ENCODE results near the gene PLPP2.

Gene PLPP2

GRCh38 chr19:313988-314815 lies 23.0 kb upstream of the PLPP2 start:
- no peak for DNase-seq

- no peak for DNase-seq
Observed at GRCh38 chr19:313169-313987, 22.2 kb upstream of the PLPP2 start.

GRCh38 chr19:311813-312261 lies 20.6 kb upstream of the PLPP2 start:
- no peak for DNase-seq

GRCh38 chr19:310781-311496 lies 19.7 kb upstream of the PLPP2 start:
- DNase-seq, result no peak

- no peak for DNase-seq
Observed at GRCh38 chr19:310141-310651, 19.0 kb upstream of the PLPP2 start.

GRCh38 chr19:309206-309565 lies 18.0 kb upstream of the PLPP2 start:
- DNase-seq, result no peak

GRCh38 chr19:308471-309205 lies 17.4 kb upstream of the PLPP2 start:
- no peak for DNase-seq

GRCh38 chr19:307793-308420 lies 16.7 kb upstream of the PLPP2 start:
- DNase-seq, result no peak

GRCh38 chr19:307111-307531 lies 15.9 kb upstream of the PLPP2 start:
- DNase-seq, result no peak

- DNase-seq, result no peak
Observed at GRCh38 chr19:306151-306900, 15.1 kb upstream of the PLPP2 start.

- DNase-seq, result no peak
Observed at GRCh38 chr19:305240-306150, 14.3 kb upstream of the PLPP2 start.

- DNase-seq, result no peak
Observed at GRCh38 chr19:296476-297225, 5.4 kb upstream of the PLPP2 start.

GRCh38 chr19:295687-296370 lies 4.6 kb upstream of the PLPP2 start:
- no peak for DNase-seq

- no peak for DNase-seq
Observed at GRCh38 chr19:294946-295686, 3.9 kb upstream of the PLPP2 start.

GRCh38 chr19:294341-294945 lies 3.2 kb upstream of the PLPP2 start:
- DNase-seq, result no peak

- no peak for DNase-seq
Observed at GRCh38 chr19:293436-294110, 2.4 kb upstream of the PLPP2 start.

GRCh38 chr19:292951-293350 lies 1.7 kb upstream of the PLPP2 start:
- no peak for DNase-seq

Data from NCI-H524 treated with DMSO at 0.1 percent for 48 hours (cell line).